Right lobe of liver (tissue), 4 donors: ENCODE data around the gene MIPEP.

ENCODE experiments used
- POLR2A ChIP-seq: fragments of 450-650 bp; IDR thresholded peaks from one replicate; pipeline ENCODE4 v1.6.1; 2017; ENCODE audit warnings: antibody characterized with exemption, mild to moderate bottlenecking
- TF ChIP-seq, protein P1 (sequence below), 4 donors: fragments of 200-600 bp in 3 of 4; fragments of 450-650 bp in 1 of 4; IDR thresholded peaks; one replicate each; pipeline versions ENCODE4 v1.5.1 to v1.8.0; 2016 to 2022; ENCODE audit warnings: antibody characterized with exemption in 4 of 4, mild to moderate bottlenecking in 2 of 4
- donor health status: DM: no; HTN: no; CAD: no.
- donor health status: DM: no; HTN: no; CAD: no.
- donor health status: DM: no; HTN: yes; CAD: no.

GRCh38 chr13:23822252-23822824 lies 66.9 kb downstream of the MIPEP start:
- TF ChIP-seq, protein P1, sequence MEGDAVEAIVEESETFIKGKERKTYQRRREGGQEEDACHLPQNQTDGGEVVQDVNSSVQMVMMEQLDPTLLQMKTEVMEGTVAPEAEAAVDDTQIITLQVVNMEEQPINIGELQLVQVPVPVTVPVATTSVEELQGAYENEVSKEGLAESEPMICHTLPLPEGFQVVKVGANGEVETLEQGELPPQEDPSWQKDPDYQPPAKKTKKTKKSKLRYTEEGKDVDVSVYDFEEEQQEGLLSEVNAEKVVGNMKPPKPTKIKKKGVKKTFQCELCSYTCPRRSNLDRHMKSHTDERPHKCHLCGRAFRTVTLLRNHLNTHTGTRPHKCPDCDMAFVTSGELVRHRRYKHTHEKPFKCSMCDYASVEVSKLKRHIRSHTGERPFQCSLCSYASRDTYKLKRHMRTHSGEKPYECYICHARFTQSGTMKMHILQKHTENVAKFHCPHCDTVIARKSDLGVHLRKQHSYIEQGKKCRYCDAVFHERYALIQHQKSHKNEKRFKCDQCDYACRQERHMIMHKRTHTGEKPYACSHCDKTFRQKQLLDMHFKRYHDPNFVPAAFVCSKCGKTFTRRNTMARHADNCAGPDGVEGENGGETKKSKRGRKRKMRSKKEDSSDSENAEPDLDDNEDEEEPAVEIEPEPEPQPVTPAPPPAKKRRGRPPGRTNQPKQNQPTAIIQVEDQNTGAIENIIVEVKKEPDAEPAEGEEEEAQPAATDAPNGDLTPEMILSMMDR (IDR thresholded peaks at IDR 0.05) = no peak
- TF ChIP-seq POLR2A = no peak
